ENCODE measurements around the gene ITGB1BP1.

ITGB1BP1 gene

DNA sequence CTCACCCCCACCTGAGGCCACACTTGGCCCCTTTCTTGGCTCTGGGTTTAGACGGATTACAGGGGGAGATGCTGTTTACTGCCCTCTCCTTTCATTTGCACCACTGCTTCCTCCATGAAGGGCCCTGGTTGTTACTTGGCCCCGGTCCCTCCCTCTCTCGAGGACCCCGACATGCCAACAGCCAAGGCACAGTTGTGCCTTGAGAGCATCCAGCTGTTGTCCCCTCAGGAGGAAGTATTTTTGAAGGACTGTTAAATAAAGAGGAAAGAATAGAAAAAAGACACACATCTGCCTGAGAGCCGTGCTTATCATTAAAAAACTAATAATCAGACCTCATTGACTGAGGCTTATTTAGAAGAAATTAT is 44.0 kb downstream of the ITGB1BP1 start:
- Histone ChIP-seq H3K4me3 (ENCODE audit: low read depth, low read length) (no peak overlapping the region), H3K27ac (no peak overlapping the region), H3K36me3 (replicated peaks) (peaks cover 32% of the 10 kb centered on the region), H3K27me3 (replicated peaks) (no peaks in the 10 kb centered on the region)
- in situ Hi-C loops (cut with HindIII; ENCODE audit: low pct_ligation_motif_present, low sequenced_read_pairs), result no loop called here
- no peak for DNase-seq
- TF ChIP-seq, protein P1, sequence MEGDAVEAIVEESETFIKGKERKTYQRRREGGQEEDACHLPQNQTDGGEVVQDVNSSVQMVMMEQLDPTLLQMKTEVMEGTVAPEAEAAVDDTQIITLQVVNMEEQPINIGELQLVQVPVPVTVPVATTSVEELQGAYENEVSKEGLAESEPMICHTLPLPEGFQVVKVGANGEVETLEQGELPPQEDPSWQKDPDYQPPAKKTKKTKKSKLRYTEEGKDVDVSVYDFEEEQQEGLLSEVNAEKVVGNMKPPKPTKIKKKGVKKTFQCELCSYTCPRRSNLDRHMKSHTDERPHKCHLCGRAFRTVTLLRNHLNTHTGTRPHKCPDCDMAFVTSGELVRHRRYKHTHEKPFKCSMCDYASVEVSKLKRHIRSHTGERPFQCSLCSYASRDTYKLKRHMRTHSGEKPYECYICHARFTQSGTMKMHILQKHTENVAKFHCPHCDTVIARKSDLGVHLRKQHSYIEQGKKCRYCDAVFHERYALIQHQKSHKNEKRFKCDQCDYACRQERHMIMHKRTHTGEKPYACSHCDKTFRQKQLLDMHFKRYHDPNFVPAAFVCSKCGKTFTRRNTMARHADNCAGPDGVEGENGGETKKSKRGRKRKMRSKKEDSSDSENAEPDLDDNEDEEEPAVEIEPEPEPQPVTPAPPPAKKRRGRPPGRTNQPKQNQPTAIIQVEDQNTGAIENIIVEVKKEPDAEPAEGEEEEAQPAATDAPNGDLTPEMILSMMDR (IDR thresholded peaks at IDR 0.05; ENCODE audit: low read depth, low read length, missing control alignments), result no peak

DNA sequence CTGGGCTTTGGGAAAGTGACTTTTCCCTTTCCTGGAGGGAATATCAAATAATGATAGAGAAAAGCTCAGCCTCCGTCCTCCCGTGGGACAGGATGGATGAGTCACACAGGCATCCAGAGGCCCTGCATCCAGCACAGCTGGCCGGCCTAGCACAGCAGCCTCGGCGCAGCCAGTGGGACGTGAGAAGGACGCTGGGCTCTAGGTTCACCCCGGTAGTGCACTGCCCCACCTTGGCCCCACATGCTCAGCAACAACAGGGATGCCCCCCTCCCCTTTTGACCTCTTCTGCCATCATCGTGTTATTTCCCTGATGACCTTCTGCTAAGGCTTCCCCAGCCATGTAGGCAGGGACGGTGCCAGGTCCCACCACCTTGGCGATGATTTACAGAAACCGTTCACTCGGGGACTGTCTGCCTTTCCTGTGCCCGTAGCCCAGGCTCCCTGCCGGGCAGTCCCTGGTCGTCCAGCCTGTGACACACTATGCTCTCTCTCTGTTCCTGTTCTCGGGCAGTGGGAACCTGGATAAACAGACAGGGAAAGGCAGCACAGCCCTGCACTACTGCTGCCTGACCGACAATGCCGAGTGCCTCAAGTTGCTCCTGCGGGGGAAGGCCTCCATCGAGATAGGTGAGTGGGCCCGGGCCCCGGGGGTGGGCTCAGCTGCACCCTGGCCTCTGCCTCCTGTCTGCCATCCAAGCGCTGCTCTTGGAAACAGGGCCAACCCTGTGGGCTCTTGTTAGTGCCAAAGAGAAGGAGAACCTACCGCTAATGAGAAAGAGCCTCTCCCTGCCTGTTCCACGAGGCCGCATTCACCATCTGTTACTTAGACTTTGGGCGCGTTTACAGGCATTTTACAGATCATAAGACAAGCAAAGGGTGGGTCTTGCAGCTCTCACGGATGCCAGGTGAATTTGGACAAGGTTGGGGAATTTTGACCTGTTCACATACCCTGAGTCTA is 44.6 kb downstream of the ITGB1BP1 start:
- Histone ChIP-seq H3K4me3 (ENCODE audit: low read depth, low read length) (no peak overlapping the region), H3K27ac (peak overlapping the region; percentile 61), H3K27me3 (replicated peaks) (no peaks in the 10 kb centered on the region), H3K36me3 (replicated peaks) (peaks cover 34% of the 10 kb centered on the region)
- DNase-seq, result peak; percentile 86
- TF ChIP-seq, protein P1 (IDR thresholded peaks at IDR 0.05; ENCODE audit: low read depth, low read length, missing control alignments), result no peak
- in situ Hi-C loops (cut with HindIII; ENCODE audit: low pct_ligation_motif_present, low sequenced_read_pairs), result no loop called here

DNA sequence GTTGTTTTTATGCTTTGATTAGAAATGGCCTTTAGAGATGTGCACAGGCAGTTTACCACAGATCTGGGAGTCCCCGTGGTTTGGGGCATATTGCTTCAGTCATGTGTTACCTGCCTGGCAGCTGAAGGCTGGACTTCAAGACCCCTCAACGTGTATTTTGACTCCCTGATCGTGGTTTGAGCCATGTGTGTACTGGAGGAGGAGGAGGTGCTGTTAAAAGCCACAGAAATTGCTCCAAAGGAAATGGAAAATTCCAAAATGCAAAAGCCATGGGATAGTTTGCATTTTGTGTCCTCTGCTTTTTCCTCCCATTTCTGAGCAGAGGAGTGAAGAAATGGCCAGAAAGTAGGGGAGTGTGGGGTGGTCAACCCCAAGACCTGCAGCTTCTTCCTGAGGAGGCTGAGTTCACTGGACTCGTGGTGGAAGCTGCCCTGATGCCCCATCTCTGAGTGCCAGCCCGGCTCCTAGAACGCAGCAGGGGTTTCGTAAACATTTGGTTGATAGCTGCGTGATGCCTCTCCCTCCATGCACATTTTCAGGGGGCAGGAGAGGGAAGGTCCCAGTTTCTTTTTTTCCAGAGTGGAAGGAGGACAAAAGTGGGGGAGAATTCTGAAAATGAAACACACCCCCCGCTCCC is 45.7 kb downstream of the ITGB1BP1 start:
- Histone ChIP-seq H3K27ac (peak overlapping the region; percentile 61), H3K27me3 (replicated peaks) (no peaks in the 10 kb centered on the region), H3K4me3 (ENCODE audit: low read depth, low read length) (no peak overlapping the region), H3K36me3 (replicated peaks) (peaks cover 37% of the 10 kb centered on the region)
- in situ Hi-C loops (cut with HindIII; ENCODE audit: low pct_ligation_motif_present, low sequenced_read_pairs), result no loop called here
- TF ChIP-seq, protein P1 (IDR thresholded peaks at IDR 0.05; ENCODE audit: low read depth, low read length, missing control alignments), result no peak
- no peak for DNase-seq

DNA sequence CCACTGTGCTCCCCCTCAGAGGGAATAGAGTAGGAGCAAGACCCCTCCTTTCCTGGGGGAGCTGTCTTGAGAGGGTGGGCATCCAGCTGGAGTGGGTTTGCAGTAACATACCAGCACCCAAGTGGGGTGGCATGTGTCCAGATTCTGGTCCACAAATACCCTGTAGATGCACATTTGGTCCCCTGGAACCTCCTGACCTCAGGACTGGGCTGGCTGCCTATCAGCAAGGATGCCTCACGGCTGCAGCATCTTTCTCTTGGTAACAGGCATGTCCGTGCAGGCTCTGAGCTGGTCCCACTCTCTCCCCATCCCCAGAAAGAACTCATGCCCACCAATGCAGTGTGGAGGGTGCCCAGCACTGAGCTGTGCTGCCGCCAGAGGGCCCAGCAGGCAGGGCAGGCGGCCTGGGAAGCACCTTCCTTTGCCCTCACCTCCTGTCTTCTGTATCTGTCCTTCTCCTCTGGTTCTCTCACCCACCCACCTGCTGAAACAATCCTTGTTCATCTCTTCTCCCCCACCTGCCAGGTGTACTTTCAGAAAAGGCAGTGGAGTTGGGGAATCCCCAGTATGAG is 47.4 kb downstream of the ITGB1BP1 start:
- DNase-seq, result no peak
- TF ChIP-seq, protein P1 (IDR thresholded peaks at IDR 0.05; ENCODE audit: low read depth, low read length, missing control alignments), result no peak
- Histone ChIP-seq H3K27me3 (replicated peaks) (no peaks in the 10 kb centered on the region), H3K4me3 (ENCODE audit: low read depth, low read length) (no peak overlapping the region), H3K36me3 (replicated peaks) (peaks cover 41% of the 10 kb centered on the region), H3K27ac (no peak overlapping the region)
- in situ Hi-C loops (cut with HindIII; ENCODE audit: low pct_ligation_motif_present, low sequenced_read_pairs), result no loop called here

DNA sequence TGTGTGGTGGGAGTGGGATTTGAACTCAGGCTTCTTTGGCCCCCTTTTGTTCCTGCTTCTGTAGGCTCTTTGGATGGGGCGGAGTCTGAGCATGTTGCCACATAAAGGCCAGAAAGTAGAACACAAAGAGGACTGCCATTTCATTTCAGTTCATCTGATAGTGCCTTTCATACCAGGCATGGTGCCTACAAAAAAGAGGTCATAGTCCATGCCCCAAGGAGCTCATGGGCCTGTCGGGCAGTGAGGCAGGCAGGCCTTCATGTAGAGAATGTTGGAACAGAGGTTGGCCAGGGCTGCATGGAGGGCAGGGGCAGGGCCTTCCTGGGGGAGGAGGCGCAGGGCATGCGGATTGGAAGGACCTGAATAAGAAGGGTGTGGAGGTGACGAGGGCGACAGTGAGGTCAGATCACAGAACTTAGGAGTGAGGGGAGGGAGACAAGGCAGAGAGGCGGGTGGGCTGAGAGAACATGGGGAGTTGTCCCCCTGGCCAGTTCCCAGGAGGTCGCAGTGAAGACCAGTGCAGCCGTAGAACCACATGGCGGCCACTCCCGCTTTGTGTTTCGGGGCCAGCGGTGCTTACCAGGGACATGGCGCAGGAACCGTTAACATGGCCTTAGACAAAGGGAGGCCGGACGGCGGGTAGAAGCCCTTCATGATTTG is 49.1 kb downstream of the ITGB1BP1 start:
- no peak overlapping the region for H3K4me3 ChIP-seq (ENCODE audit: low read depth, low read length)
- no peak overlapping the region for H3K27ac ChIP-seq
- TF ChIP-seq, protein P1 (IDR thresholded peaks at IDR 0.05; ENCODE audit: low read depth, low read length, missing control alignments), result no peak
- DNase-seq, result no peak
- H3K36me3 ChIP-seq (replicated peaks), result peaks cover 54% of the 10 kb centered on the region
- in situ Hi-C loops (cut with HindIII; ENCODE audit: low pct_ligation_motif_present, low sequenced_read_pairs), result no loop called here
- H3K27me3 ChIP-seq (replicated peaks), result no peaks in the 10 kb centered on the region

All from brain microvascular endothelial cell (primary cell).